ENCODE results near the gene ATG4D.
"Not testable (repeated sequence)": the region's sequence is repeated elsewhere in the genome, so short reads cannot be mapped to it uniquely, and the experiment has no call there.

- not testable (repeated sequence) for TF ChIP-seq CTCF, POLR2A, POLR2AphosphoS5 (IDR thresholded peaks at IDR 0.05)
These were observed 16.8 kb upstream of the ATG4D start for GRCh38 chr19:10526887-10527286.

All from upper lobe of left lung (tissue), 4 donors.